ENCODE data around the gene VSIG8.
A peak's percentile ranks its signal among the peaks of the same experiment; 100 is the strongest.

The VSIG8 gene

DNA sequence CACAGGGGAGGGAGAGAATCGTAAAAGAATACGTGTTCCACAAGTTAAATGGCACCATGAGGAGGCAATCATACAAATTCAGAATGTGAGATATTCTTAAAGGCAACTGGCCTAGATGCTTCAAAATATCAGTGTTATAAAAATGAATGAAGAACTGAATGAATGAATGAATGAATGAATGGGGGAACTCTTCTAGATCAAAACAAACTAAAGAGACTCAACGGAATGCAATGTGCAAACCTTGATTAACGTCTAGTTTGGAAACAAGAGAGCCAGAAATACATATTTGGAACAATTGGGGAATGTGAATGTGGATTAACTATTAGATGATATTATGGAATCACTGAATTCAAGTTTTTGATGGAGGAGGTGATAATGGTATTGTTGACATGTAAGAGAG, 20.7 kb upstream of the VSIG8 start:
- DNase-seq (ENCODE audit: low read depth in 2 of 2) = no peak

DNA sequence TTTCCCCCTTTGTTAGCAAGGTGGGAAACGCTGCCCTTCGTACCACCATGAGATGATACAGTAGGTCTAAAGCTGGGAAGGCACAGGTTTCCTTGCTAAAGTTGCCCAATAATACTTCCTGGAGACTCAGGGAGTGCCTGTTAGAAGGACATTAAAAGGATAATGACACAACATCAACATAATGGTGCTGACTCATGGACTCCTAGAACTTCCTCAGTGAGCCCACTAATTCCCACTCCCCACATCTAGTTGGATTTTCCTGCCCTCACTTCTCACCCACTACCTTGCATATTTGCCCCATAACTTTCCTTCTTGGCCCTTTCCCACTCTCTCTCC, 20.0 kb upstream of the VSIG8 start:
- DNase-seq (ENCODE audit: low read depth in 2 of 2) = no peak

DNA sequence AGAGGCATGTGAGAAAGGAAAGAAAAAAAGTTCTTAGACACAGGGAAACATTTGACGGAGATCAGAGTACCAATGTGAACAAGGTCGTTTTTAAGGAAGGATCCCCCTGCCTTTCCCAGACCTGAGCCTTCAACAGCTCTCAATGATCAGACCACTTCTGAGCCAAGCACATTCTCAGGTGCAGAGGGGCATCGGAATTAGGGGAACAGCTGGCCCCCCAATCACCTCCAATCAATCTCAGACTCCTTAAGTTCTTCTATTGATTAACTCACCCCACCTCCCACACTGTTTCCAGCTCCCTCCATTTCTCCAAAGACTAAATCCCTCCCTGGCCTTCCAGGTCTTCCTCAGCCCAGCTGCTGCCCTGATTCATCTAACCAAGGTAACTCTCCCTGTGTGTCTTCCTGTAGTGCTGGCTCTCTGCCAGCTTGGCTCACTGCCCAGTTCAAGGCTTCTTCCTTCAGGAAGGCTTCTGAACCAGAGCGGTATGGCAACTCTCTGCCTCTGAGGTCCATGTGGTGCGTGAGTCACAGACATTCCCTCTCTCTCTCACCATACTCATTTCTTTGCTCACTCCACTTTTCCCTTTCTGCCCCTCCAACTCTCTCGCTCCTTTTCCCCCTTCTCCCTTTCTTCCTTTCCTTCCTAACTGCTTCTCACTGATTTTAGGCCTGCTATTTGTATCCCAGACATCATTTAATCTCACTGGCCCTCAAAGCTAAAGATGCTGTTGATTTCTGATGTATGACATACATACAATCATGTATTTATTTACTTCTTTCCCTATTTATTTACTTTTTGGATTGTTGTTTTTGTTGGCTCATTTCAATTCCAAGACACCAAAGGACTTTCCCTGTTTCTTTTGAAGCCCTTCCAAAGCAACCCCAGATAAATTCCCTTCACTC, 19.4 kb upstream of the VSIG8 start:
- DNase-seq (ENCODE audit: low read depth in 2 of 2) = no peak

- no peak for DNase-seq (ENCODE audit: low read depth in 2 of 2)
These were observed 18.0 kb upstream of the VSIG8 start for GRCh38 chr1:159880430-159880829.

GRCh38 chr1:159879977-159880376, 17.5 kb upstream of the VSIG8 start:
- DNase-seq (ENCODE audit: low read depth in 2 of 2) = no peak

DNA sequence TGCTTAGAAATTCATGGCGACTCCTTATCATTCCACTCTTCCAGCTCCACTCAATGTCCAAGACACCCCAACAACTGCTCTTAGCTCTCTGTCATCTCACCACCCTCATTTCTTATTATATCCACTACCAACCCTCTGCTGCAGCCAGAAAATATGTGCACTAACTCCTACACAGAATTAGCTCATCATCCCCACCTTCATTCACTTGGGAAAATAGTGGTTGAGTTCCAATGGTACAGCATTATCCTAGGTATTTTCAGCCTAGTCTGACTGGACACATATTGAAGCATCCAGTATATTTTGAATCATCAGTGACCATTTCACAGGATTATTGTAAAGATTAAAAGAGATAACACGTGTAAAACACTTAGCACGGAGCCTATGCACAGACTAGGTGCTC, 16.7 kb upstream of the VSIG8 start:
- DNase-seq (ENCODE audit: low read depth in 2 of 2) = no peak

- no peak for DNase-seq (ENCODE audit: low read depth in 2 of 2)
These were observed 15.4 kb upstream of the VSIG8 start for GRCh38 chr1:159877695-159878444.

DNA sequence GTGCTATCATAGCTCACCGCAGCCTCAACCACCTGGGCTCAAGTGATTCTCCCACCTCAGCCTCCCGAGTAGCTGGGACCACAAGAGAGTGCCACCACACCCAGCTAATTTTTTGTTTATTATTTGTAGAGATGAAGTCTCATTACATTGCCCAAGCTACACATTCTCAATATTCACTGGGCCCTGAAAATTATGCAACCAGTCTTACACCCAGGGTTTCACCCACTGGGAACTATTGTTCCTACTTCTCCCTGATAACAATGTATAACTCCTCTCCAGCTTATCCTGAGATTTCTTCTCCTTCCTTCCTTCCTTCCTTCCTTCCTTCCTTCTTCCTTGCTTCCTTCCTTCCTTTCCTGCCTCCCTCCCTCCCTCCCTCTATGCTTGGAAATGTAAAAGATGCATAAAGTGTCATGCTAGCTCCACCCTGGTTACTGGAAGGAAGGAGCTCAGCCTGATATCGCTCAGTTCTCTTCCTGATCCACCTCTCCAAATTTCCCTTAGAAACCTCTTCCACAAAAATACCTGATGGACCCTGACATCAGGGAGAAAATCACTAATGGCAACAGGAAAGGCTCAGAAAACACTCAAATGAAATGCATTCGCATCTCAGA, 11.2 kb upstream of the VSIG8 start:
- no peak for DNase-seq (ENCODE audit: low read depth in 2 of 2)

DNA sequence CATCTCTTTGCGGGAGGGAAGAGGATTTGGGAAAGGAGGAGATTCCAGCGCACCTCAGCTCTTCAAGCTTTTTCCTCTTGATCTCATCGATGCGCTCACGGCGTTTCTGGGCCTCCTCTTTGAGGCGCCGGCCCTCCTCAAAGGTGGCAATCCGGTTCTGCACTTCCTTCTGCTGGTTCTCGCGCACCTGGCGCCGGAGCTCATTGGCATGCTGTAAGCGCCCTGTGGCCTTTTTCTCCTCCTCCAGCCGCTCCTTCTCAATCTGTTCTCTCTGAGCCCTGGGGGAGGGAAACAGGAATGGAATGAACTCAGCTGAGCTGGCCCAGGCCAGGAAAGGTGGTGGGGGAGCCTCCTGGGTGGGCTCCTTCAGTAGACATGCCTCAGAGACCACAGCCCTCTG, 10.4 kb upstream of the VSIG8 start:
- DNase-seq (ENCODE audit: low read depth in 2 of 2) = no peak

GRCh38 chr1:159870704-159871103, 8.2 kb upstream of the VSIG8 start:
- DNase-seq (ENCODE audit: low read depth in 2 of 2) = no peak

DNA sequence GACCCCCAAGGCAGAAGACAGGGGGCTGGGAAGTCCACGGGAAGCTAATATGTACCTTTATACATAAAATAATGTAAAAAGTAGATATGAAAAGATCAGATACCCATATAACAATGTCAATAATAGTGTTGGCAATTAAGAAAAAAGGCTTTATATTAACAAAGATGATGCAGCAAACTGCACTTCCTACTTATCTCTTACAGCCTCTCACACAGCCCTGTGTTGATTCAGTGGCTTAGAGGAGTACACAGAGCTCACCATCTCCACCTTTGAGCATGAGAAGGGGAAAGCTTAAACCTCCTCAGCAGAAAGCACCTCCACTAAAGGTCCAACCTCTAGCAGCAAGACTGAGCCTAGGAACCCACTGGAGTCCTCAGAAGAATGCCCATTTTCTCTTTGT, 7.2 kb upstream of the VSIG8 start:
- DNase-seq (ENCODE audit: low read depth in 2 of 2) = no peak

- peak in 1 of 2 donors; percentile 11 for DNase-seq (ENCODE audit: low read depth in 2 of 2)
These were observed 6.7 kb upstream of the VSIG8 start for GRCh38 chr1:159869173-159869572.

DNA sequence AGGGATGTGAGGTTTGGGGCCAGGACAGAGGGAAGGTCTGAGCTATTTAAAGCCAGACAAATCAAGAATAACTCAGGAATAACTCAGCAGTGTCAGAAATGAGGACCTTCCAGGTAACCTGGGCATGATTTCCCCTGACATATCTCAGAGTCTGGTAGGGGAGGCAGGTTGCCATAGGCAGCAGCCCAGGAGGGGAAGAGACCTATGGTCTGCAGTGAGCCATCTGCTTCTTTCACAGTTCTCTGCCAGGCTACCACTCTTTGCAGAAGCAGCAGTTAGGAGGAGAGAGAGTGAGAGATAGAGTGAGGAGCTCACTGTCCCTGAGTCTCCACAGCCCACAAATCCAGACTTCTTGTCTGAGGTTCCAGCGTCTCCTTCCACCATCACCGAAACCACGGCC, 6.3 kb upstream of the VSIG8 start:
- no peak for DNase-seq (ENCODE audit: low read depth in 2 of 2)

DNA sequence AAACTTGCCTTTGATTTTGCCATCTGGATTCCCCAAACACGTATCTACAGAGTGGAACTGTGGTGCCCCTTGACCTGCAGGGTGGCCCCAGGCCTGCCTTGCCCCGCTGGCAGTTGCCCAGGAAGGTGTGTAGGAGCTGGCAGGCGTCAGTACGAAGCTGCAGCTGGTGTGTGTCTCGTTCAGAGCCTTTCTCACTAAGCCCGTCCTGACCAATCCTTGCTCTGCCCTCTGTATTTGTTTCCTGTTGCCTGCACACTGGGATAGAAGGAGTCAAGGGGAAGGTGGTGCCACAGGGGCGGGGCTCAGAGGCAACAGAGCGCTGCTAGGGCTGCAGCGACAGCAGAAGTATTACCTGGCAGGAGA, 5.2 kb upstream of the VSIG8 start:
- DNase-seq (ENCODE audit: low read depth in 2 of 2) = no peak

DNA sequence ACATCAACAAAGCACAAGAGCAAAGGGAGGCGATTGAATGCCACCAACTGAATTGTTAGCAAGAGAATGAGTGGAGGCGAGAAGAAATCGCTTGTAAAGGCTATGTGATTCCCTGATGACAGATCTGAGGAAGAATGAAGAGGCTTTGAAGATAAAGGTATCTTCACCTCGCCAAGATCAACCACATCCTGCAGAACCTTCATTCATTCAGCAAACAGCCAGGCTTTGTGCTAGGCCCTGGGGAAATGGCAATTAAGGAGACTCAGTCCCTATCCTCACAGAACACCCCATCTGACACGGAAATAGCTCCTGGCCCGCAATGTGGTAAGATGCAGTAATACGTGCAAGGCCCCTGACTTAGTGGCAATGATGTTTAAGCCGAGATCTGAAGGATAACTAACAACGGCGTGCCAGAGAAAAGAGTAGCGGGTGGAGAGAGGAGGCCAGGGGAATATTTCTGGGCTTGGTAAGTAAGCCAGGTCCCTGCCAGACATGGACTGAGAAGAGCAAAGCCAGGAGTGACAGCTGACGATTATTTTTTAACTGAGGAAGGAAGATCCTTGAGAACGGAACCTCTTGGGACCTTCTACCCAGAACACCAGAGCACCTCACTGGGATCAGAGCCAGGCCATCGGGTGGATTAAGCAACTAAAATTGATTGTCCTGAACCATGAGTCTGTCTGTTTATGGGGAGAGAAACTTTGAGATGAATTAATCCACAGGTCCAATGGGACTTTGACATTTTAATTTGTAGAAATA, 4.6 kb upstream of the VSIG8 start:
- no peak for DNase-seq (ENCODE audit: low read depth in 2 of 2)

GRCh38 chr1:159866066-159866465, 3.6 kb upstream of the VSIG8 start:
- no peak for DNase-seq (ENCODE audit: low read depth in 2 of 2)

DNA sequence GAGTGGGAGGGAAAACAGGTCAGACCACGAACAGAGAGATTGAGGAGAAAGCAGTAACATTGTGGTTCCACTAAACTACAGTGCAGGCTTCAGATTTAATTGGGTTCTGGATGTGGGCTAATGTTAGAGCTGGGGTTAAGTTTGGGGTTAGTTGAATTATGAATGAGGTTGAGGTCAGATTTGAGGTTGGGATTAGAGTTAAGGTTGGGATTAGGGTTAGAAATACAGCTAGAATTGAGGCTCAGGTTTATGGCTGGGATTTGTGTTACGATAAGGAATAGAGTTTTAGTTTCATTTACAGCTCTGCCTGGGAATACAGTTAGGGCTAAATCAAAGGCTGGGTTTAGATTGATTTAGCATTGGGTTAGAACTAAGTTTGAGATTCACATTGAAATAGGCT, 1.8 kb upstream of the VSIG8 start:
- DNase-seq (ENCODE audit: low read depth in 2 of 2) = no peak

GRCh38 chr1:159862031-159862430, 426 bp downstream of the VSIG8 start:
- DNase-seq (ENCODE audit: low read depth in 2 of 2) = no peak

- no peak for DNase-seq (ENCODE audit: low read depth in 2 of 2)
These were observed 1.2 kb downstream of the VSIG8 start for GRCh38 chr1:159861218-159861617.

GRCh38 chr1:159860456-159860855, 2.0 kb downstream of the VSIG8 start:
- DNase-seq (ENCODE audit: low read depth in 2 of 2) = no peak

GRCh38 chr1:159859767-159860322, 2.6 kb downstream of the VSIG8 start:
- DNase-seq (ENCODE audit: low read depth in 2 of 2) = no peak

DNA sequence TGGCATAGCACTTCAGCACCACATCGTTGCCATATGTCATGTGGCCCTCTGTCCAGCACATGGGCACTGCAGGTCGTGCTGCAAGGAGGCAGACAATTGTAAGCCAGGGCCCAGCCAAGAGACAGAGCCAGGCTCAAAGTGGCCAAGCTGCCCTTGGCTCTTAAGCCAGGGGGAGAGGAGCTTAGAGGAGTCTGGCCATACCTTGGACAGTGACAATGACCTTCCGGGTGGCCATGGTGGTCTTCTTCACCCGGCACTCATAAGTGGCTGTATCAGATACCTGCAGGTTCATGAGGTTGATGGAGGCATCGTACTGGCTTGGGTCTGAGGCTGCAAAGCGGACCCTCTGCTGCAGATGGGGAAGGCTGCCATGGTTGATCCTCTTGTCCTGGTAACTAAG, 4.6 kb downstream of the VSIG8 start:
- no peak for DNase-seq (ENCODE audit: low read depth in 2 of 2)
